Measurements from ENCODE around the gene RPL27.

RPL27 gene

GRCh38 chr17:43019418-43019817, 21.2 kb downstream of the RPL27 start:
- TF ChIP-seq CTCF (IDR thresholded peaks at IDR 0.05; ENCODE audit: low read depth, low read length) = no peak
- H3K4me3 ChIP-seq (ENCODE audit: low read depth, low read length) = no peak overlapping the region

GRCh38 chr17:43020030-43020621, 21.9 kb downstream of the RPL27 start:
- H3K4me3 ChIP-seq (ENCODE audit: low read depth, low read length) = no peak overlapping the region
- no peak for TF ChIP-seq CTCF (IDR thresholded peaks at IDR 0.05; ENCODE audit: low read depth, low read length)

- peak overlapping the region; percentile 97 for H3K4me3 ChIP-seq (ENCODE audit: low read depth, low read length)
- no peak for TF ChIP-seq CTCF (IDR thresholded peaks at IDR 0.05; ENCODE audit: low read depth, low read length)
Measured at GRCh38 chr17:43020789-43021740, 22.8 kb downstream of the RPL27 start.

GRCh38 chr17:43021741-43022512, 23.7 kb downstream of the RPL27 start, which contains the start of gene VAT1:
Gene VAT1 (minus strand): TSS chr17:43022385. CDS start chr17:43022322, 63 bp downstream.
- peak within 1 kb of the TSS; percentile 97 for H3K4me3 ChIP-seq (ENCODE audit: low read depth, low read length)
- TF ChIP-seq CTCF (IDR thresholded peaks at IDR 0.05; ENCODE audit: low read depth, low read length) = no peak

GRCh38 chr17:43024407-43025289, 26.4 kb downstream of the RPL27 start, which contains the start of gene RND2:
Gene RND2 (plus strand): TSS chr17:43025231. CDS start chr17:43025348, 117 bp downstream.
- peak; percentile 92 for TF ChIP-seq CTCF (IDR thresholded peaks at IDR 0.05; ENCODE audit: low read depth, low read length)
- H3K4me3 ChIP-seq (ENCODE audit: low read depth, low read length) = peak within 1 kb of the TSS; percentile 64

- no peak for TF ChIP-seq CTCF (IDR thresholded peaks at IDR 0.05; ENCODE audit: low read depth, low read length)
- H3K4me3 ChIP-seq (ENCODE audit: low read depth, low read length) = peak overlapping the region; percentile 39
Measured at GRCh38 chr17:43025290-43025657, 27.1 kb downstream of the RPL27 start.

Measured in WI38 (cell line).